Panc1 (cell line): ENCODE measurements around the gene LRIG3. TPM values are rescaled to one million over a fixed set of nuclear protein-coding genes. Genes with fewer than 3 reads are reported as not detected.

ENCODE experiments used
- ATAC-seq: fragments of 200-7000 bp; cut with Tn5 transposase; 2 replicates; pipeline ENCODE4 v1.9.1; 2020; ENCODE audit warnings: mild to moderate bottlenecking, moderate library complexity
- BruUV-seq: library from RNA; stranded (reverse); fragments of 400-500 nt; replicated peaks from 2 replicates; lab custom pipeline; 2021; lab: Mats Ljungman, UMichigan
- CTCF ChIA-PET: fragments of 300-600 bp; sonication (Branson Sonifier 250); formaldehyde crosslinking; loops from one replicate; lab custom pipeline; 2022; ENCODE audit warnings: antibody characterized with exemption; lab: Charles Lee
- POLR2A ChIA-PET: fragments of 300-600 bp; sonication (Branson Sonifier 250); formaldehyde crosslinking; loops from one replicate; lab custom pipeline; 2022; ENCODE audit warnings: antibody characterized with exemption; lab: Charles Lee
- DNase-seq: peaks from one replicate; pipeline ENCODE4 v3.0.0-alpha.2; 2010; ENCODE audit warnings: low read depth, low spot score
- H3K27ac ChIP-seq: 2 replicates; pipeline ENCODE4 v1.5.1; 2011; ENCODE audit warnings: mild to moderate bottlenecking, low read length, inconsistent platforms
- H3K27me3 ChIP-seq: fragments of 200-500 bp; sonication (Bioruptor generic); 2 replicates; pipeline ENCODE4 v1.6.0; 2014; ENCODE audit warnings: low read length, inconsistent platforms; ENCODE audit not compliant: control insufficient read depth, insufficient read depth
- H3K36me3 ChIP-seq: fragments of 200-500 bp; sonication (Bioruptor generic); 2 replicates; pipeline ENCODE4 v1.5.1; 2014; ENCODE audit warnings: inconsistent platforms, mild to moderate bottlenecking, low read length, moderate library complexity; ENCODE audit not compliant: control insufficient read depth, insufficient read depth
- H3K4me1 ChIP-seq: 2 replicates; pipeline ENCODE4 v1.5.1; 2011; ENCODE audit warnings: inconsistent platforms, mild to moderate bottlenecking, low read length, moderate library complexity; ENCODE audit not compliant: control insufficient read depth, insufficient read depth
- H3K4me3 ChIP-seq, 2 experiments: 2 replicates each; pipeline ENCODE4 v1.5.1; 2011 to 2012; ENCODE audit warnings: low read depth in 2 of 2, low read length in 2 of 2, mild to moderate bottlenecking in 2 of 2, inconsistent platforms in 1 of 2, moderate library complexity in 1 of 2
- H3K9me3 ChIP-seq: fragments of 200-500 bp; sonication (Bioruptor generic); 2 replicates; pipeline ENCODE4 v1.5.1; 2014; ENCODE audit warnings: low read depth, mild to moderate bottlenecking, inconsistent platforms, low read length, moderate library complexity; ENCODE audit not compliant: control insufficient read depth, insufficient read depth
- CTCF ChIP-seq: fragments of 450-650 bp; IDR thresholded peaks from 2 replicates; pipeline ENCODE4 v1.5.1; 2017; ENCODE audit warnings: mild to moderate bottlenecking
- POLR2AphosphoS5 ChIP-seq: IDR thresholded peaks from 2 replicates; pipeline ENCODE4 v1.6.1; 2012; ENCODE audit warnings: mild to moderate bottlenecking, low read depth, low read length, moderate library complexity
- SIN3A ChIP-seq: IDR thresholded peaks from 2 replicates; pipeline ENCODE4 v1.6.1; 2012; ENCODE audit warnings: low read depth, mild to moderate bottlenecking, low read length, moderate library complexity, borderline replicate concordance; ENCODE audit not compliant: insufficient read depth
- TCF7L2 ChIP-seq: IDR thresholded peaks from 2 replicates; pipeline ENCODE4 v1.6.1; 2011; ENCODE audit warnings: mild to moderate bottlenecking, low read depth, low read length, inconsistent platforms
- in situ Hi-C: cut with HindIII; loops from 2 replicates; pipeline ENCODE4 v1.10.0; 2016; ENCODE audit warnings: low sequenced_read_pairs, low pct_unique_long_range_greater_than_20kb
- intact Hi-C: fragments of 100-400 bp; cut with micrococcal nuclease; formaldehyde crosslinking; loops from one replicate; pipeline ENCODE4 v1.10.0; 2022; ENCODE audit not compliant: unreplicated experiment
- total RNA-seq: library from RNA; stranded (reverse); gene quantifications from one replicate; pipeline ENCODE4 v1.2.1, GENCODE V29; 2021; ENCODE audit not compliant: unreplicated experiment
- TF ChIP-seq, protein P1 (sequence below), 2 experiments: IDR thresholded peaks; 2 replicates each; pipeline ENCODE4 v1.6.1; 2011 to 2012; ENCODE audit warnings: low read depth in 2 of 2, control low read depth in 1 of 2, low read length in 1 of 2, mild to moderate bottlenecking in 1 of 2, moderate library complexity in 1 of 2; ENCODE audit not compliant: insufficient read depth in 1 of 2

Gene LRIG3
- total RNA-seq, 1 experiment from 2014 or later, result 12.1 TPM

DNA sequence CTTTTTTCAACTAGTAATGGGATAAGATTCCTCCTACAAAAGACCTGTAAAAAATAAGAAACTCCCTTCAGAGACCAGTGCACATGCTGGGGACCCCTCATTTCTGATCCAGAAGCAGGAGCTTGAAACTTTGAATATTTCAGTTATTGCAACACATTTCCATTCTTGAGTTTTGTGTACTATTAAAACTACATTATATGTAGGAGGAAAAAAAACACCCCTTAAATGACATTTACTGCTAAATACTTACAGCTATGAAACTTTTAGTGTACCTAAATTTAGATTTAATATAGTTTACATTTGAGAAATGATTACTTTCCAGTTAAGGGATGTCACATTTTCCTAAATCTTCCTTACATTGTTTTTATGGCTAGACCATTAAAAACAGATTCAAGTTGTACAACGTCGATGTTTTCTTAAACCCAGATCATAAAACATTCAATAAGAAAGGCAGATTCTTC, 4.1 kb downstream of the LRIG3 start:
- ATAC-seq (no peak), DNase-seq (no peak)
- Histone ChIP-seq H3K9me3 (no peaks in the 10 kb centered on the region), H3K36me3 (no peaks in the 10 kb centered on the region; the same call in 1 of the 2 replicates), H3K27ac (peak overlapping the region; percentile 81), H3K27me3 (no peaks in the 10 kb centered on the region), H3K4me3 (peak overlapping the region in 1 of 2 experiments; percentile 96; a peak in 1 of 4 replicates), H3K4me1 (peaks cover 26% of the 10 kb centered on the region)
- no TSS peak for BruUV-seq
- no peak for TF ChIP-seq TCF7L2
- TF ChIP-seq POLR2AphosphoS5, result no peak
- TF ChIP-seq SIN3A, result no peak
- TF ChIP-seq, protein P1, sequence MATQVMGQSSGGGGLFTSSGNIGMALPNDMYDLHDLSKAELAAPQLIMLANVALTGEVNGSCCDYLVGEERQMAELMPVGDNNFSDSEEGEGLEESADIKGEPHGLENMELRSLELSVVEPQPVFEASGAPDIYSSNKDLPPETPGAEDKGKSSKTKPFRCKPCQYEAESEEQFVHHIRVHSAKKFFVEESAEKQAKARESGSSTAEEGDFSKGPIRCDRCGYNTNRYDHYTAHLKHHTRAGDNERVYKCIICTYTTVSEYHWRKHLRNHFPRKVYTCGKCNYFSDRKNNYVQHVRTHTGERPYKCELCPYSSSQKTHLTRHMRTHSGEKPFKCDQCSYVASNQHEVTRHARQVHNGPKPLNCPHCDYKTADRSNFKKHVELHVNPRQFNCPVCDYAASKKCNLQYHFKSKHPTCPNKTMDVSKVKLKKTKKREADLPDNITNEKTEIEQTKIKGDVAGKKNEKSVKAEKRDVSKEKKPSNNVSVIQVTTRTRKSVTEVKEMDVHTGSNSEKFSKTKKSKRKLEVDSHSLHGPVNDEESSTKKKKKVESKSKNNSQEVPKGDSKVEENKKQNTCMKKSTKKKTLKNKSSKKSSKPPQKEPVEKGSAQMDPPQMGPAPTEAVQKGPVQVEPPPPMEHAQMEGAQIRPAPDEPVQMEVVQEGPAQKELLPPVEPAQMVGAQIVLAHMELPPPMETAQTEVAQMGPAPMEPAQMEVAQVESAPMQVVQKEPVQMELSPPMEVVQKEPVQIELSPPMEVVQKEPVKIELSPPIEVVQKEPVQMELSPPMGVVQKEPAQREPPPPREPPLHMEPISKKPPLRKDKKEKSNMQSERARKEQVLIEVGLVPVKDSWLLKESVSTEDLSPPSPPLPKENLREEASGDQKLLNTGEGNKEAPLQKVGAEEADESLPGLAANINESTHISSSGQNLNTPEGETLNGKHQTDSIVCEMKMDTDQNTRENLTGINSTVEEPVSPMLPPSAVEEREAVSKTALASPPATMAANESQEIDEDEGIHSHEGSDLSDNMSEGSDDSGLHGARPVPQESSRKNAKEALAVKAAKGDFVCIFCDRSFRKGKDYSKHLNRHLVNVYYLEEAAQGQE (IDR thresholded peaks at IDR 0.05; ENCODE audit: insufficient read depth in 1 of 2, low read depth in 2 of 2, low read length in 1 of 2), result no peak
- no peak for TF ChIP-seq CTCF
- intact Hi-C loops, result loop anchor here (5.0 kb wide), 1 partner anchor 569 kb away; no protein-coding TSS in a partner anchor
- ChIA-PET CTCF (no interaction called here), POLR2A (no interaction called here)
- in situ Hi-C loops, result no loop called here

- intact Hi-C loops (loop anchor here (5.0 kb wide), 1 partner anchor 568 kb away; no protein-coding TSS in a partner anchor), in situ Hi-C loops (no loop called here)
- Histone ChIP-seq H3K4me1 (peaks cover 21% of the 10 kb centered on the region), H3K36me3 (no peaks in the 10 kb centered on the region; the same call in 1 of the 2 replicates), H3K4me3 (peak overlapping the region in 1 of 2 experiments; percentile 46; a peak in 3 of 4 replicates), H3K27me3 (no peaks in the 10 kb centered on the region), H3K9me3 (no peaks in the 10 kb centered on the region), H3K27ac (peak overlapping the region; percentile 81)
- TF ChIP-seq, protein P1 (IDR thresholded peaks at IDR 0.05; ENCODE audit: insufficient read depth in 1 of 2, low read depth in 2 of 2, low read length in 1 of 2), result no peak
- TF ChIP-seq CTCF (no peak), TCF7L2 (no peak), SIN3A (no peak), POLR2AphosphoS5 (no peak)
- ChIA-PET CTCF (no interaction called here), POLR2A (no interaction called here)
- ATAC-seq (no peak), DNase-seq (no peak)
- BruUV-seq, result no TSS peak
Measured at GRCh38 chr12:58915634-58916033, 4.7 kb downstream of the LRIG3 start.
